SU-DHL-6 (cell line): Measurements from ENCODE around the gene VPS13A.

ENCODE experiments used
- H2AFZ ChIP-seq: fragments of 200-600 bp; sonication (generic); 2 replicates; pipeline ENCODE4 v1.6.1; 2014; ENCODE audit warnings: low read depth, mild to moderate bottlenecking, moderate library complexity, mixed read lengths, antibody characterized with exemption, low read length; ENCODE audit not compliant: severe bottlenecking
- H3F3A ChIP-seq: fragments of 200-600 bp; shearing (Covaris generic); 2 replicates; pipeline ENCODE4 v1.6.0; 2016; ENCODE audit warnings: antibody characterized with exemption, mild to moderate bottlenecking; ENCODE audit not compliant: insufficient read depth
- H3K27ac ChIP-seq: fragments of 200-600 bp; sonication (generic); 2 replicates; pipeline ENCODE4 v1.5.1; 2016; ENCODE audit warnings: low read depth, mild to moderate bottlenecking, low read length, moderate library complexity, mixed read lengths
- H3K27me3 ChIP-seq: fragments of 200-600 bp; sonication (generic), shearing (Covaris generic); 2 replicates; pipeline ENCODE4 v1.6.0; 2014; ENCODE audit warnings: mild to moderate bottlenecking, low read length
- H3K36me3 ChIP-seq: fragments of 200-600 bp; sonication (generic); 2 replicates; pipeline ENCODE4 v1.6.1; 2014; ENCODE audit warnings: mild to moderate bottlenecking, low read length, mixed read lengths
- H3K4me2 ChIP-seq: fragments of 300-600, 200-600 bp; shearing (Covaris generic), sonication (generic); 2 replicates; pipeline ENCODE4 v1.6.0; 2014; ENCODE audit warnings: low read length, low read depth, mild to moderate bottlenecking; ENCODE audit not compliant: poor library complexity, severe bottlenecking
- H3K4me3 ChIP-seq: fragments of 200-600 bp; sonication (generic); 2 replicates; pipeline ENCODE4 v1.5.1; 2014; ENCODE audit warnings: antibody characterized with exemption, low read length, mild to moderate bottlenecking, mixed read lengths; ENCODE audit not compliant: insufficient read depth, poor library complexity, severe bottlenecking
- H3K79me2 ChIP-seq: fragments of 200-600 bp; sonication (generic); 2 replicates; pipeline ENCODE4 v1.6.1; 2014; ENCODE audit warnings: mild to moderate bottlenecking, low read length, moderate library complexity; ENCODE audit not compliant: insufficient read depth
- H3K9ac ChIP-seq: fragments of 200-600 bp; sonication (generic); 2 replicates; pipeline ENCODE4 v1.7.0; 2014; ENCODE audit warnings: mild to moderate bottlenecking, low read length
- H3K9me2 ChIP-seq: fragments of 200-600 bp; sonication (generic); replicated peaks from 2 replicates; pipeline ENCODE4 v1.6.1; 2014; ENCODE audit warnings: low read length; ENCODE audit not compliant: insufficient read depth
- H3K9me3 ChIP-seq: fragments of 200-600 bp; sonication (generic); 2 replicates; pipeline ENCODE4 v1.6.1; 2014; ENCODE audit warnings: low read length, mixed read lengths; ENCODE audit not compliant: insufficient read depth
- H4K20me1 ChIP-seq: fragments of 200-600 bp; sonication (generic); 2 replicates; pipeline ENCODE4 v1.6.1; 2014; ENCODE audit warnings: low read depth, mild to moderate bottlenecking, antibody characterized with exemption, low read length, moderate library complexity, mixed read lengths
- CTCF ChIP-seq: fragments of 200-600 bp; sonication (generic); IDR thresholded peaks from one replicate; pipeline ENCODE4 v1.5.1; 2017; ENCODE audit warnings: antibody characterized with exemption, mild to moderate bottlenecking, low read length, moderate library complexity; ENCODE audit not compliant: insufficient read depth, poor library complexity, severe bottlenecking
- EZH2phosphoT487 ChIP-seq: fragments of 200-600 bp; sonication (generic), shearing (Covaris generic); conservative IDR thresholded peaks from 2 replicates; pipeline ENCODE4 v1.6.1; 2018; ENCODE audit warnings: mild to moderate bottlenecking, antibody characterized with exemption, low read length, moderate library complexity, mixed read lengths

The VPS13A gene

GRCh38 chr9:77177143-77177893 is at the start of gene VPS13A:
TSS of gene VPS13A (plus strand) at chr9:77177534. CDS start at chr9:77177705, 171 bp downstream.
- no peaks in the 10 kb centered on the region for H3K9me2 ChIP-seq
- H3K27ac ChIP-seq = peak within 1 kb of the TSS; percentile 30
- peaks cover 15% of the 10 kb centered on the region; the same call in 1 of the 2 replicates for H4K20me1 ChIP-seq
- peaks cover 16% of the 10 kb centered on the region for H3F3A ChIP-seq
- TF ChIP-seq EZH2phosphoT487 (no peak), CTCF (no peak)
- peaks cover 47% of the 10 kb centered on the region for H3K79me2 ChIP-seq
- H3K9ac ChIP-seq = peak within 1 kb of the TSS; percentile 86
- H3K27me3 ChIP-seq = no peaks in the 10 kb centered on the region
- H2AFZ ChIP-seq = peak within 1 kb of the TSS; percentile 99
- peak within 1 kb of the TSS; percentile 96 for H3K4me2 ChIP-seq
- H3K4me3 ChIP-seq = peak within 1 kb of the TSS; percentile 91
- H3K36me3 ChIP-seq = no peaks in the 10 kb centered on the region
- H3K9me3 ChIP-seq = no peaks in the 10 kb centered on the region

- H3K36me3 ChIP-seq = no peaks in the 10 kb centered on the region
- H3K9ac ChIP-seq = no peak overlapping the region
- no peaks in the 10 kb centered on the region for H4K20me1 ChIP-seq
- no peaks in the 10 kb centered on the region for H3F3A ChIP-seq
- H3K79me2 ChIP-seq = no peaks in the 10 kb centered on the region
- no peak overlapping the region for H2AFZ ChIP-seq
- H3K27me3 ChIP-seq = peaks cover 9% of the 10 kb centered on the region; the same call in 1 of the 2 replicates
- TF ChIP-seq CTCF (no peak), EZH2phosphoT487 (no peak)
- no peak overlapping the region for H3K27ac ChIP-seq
- H3K9me2 ChIP-seq = no peaks in the 10 kb centered on the region
- no peak overlapping the region for H3K4me2 ChIP-seq
- H3K4me3 ChIP-seq = no peak overlapping the region
- no peaks in the 10 kb centered on the region for H3K9me3 ChIP-seq
Measured at GRCh38 chr9:77128125-77128789, 49.1 kb upstream of the VPS13A start.

GRCh38 chr9:77131399-77131798 is 45.9 kb upstream of the VPS13A start:
- H2AFZ ChIP-seq = no peak overlapping the region
- TF ChIP-seq EZH2phosphoT487 (no peak), CTCF (no peak)

More at GRCh38 chr9:77131399-77131798, 45.9 kb upstream of the VPS13A start:
- H3K36me3 ChIP-seq = no peaks in the 10 kb centered on the region
- no peaks in the 10 kb centered on the region for H4K20me1 ChIP-seq
- no peaks in the 10 kb centered on the region for H3K9me2 ChIP-seq
- H3K79me2 ChIP-seq = no peaks in the 10 kb centered on the region
- no peak overlapping the region for H3K27ac ChIP-seq
- no peaks in the 10 kb centered on the region for H3K9me3 ChIP-seq
- H3K9ac ChIP-seq = no peak overlapping the region
- H3K4me2 ChIP-seq = no peak overlapping the region
- H3F3A ChIP-seq = no peaks in the 10 kb centered on the region
- no peak overlapping the region for H3K4me3 ChIP-seq
- peaks cover 4% of the 10 kb centered on the region; the same call in 1 of the 2 replicates for H3K27me3 ChIP-seq
